GM12878 (cell line): ENCODE results near the gene EPAS1. TPM values are rescaled to one million over a fixed set of nuclear protein-coding genes. Genes with fewer than 3 reads are reported as not detected.

Source experiments
- ATAC-seq: fragments of 200-7000 bp; cut with Tn5 transposase; 3 replicates; pipeline ENCODE4 v1.9.1; 2020; ENCODE audit warnings: mild to moderate bottlenecking, moderate library complexity
- BruUV-seq: library from RNA; stranded (reverse); fragments of 400-500 nt; replicated peaks from 2 replicates; lab custom pipeline; 2021; lab: Mats Ljungman, UMichigan
- CTCF ChIA-PET: fragments of 300-600 bp; sonication (Branson Sonifier 250); formaldehyde crosslinking; extraction: SDS; loops from one replicate; lab custom pipeline; 2021; ENCODE audit warnings: inconsistent platforms; lab: Yijun Ruan, JAX
- POLR2A ChIA-PET: fragments of 350-600 bp; formaldehyde crosslinking; extraction: SDS; loops from one replicate; lab custom pipeline; 2021; ENCODE audit warnings: inconsistent platforms; lab: Charles Lee
- RAD21 ChIA-PET: fragments of 300-600 bp; sonication (Branson Sonifier 250); formaldehyde crosslinking; loops from one replicate; lab custom pipeline; 2023; ENCODE audit warnings: antibody characterized with exemption; ENCODE audit not compliant: unreplicated experiment; lab: Charles Lee
- SMC1A ChIA-PET: fragments of 300-600 bp; sonication (Branson Sonifier 250); formaldehyde crosslinking; loops from one replicate; lab custom pipeline; 2023; ENCODE audit not compliant: unreplicated experiment, uncharacterized antibody; lab: Charles Lee
- DNase-seq: peaks from one replicate; pipeline ENCODE4 v3.0.0-alpha.2; 2011; ENCODE audit warnings: low read depth, low spot score
- FAIRE-seq: peaks from 3 replicates; lab custom pipeline; 2011; peaks lifted over from hg19 to GRCh38; lab: Jason Lieb, UNC
- H2AFZ ChIP-seq: 2 replicates; pipeline ENCODE4 v1.6.0; 2011; ENCODE audit warnings: low read depth, low read length, control low read depth; ENCODE audit not compliant: control insufficient read depth
- H3K27ac ChIP-seq: 2 replicates; pipeline ENCODE4 v1.5.1; 2011; ENCODE audit warnings: control low read depth; ENCODE audit not compliant: control insufficient read depth, insufficient read depth
- H3K27me3 ChIP-seq, 2 experiments: replicated peaks in 1 of 2; 2 replicates each; pipeline versions ENCODE4 v1.6.0 to v1.6.1; 2011; ENCODE audit warnings: low read length in 1 of 2; ENCODE audit not compliant: control insufficient read depth in 2 of 2, insufficient read depth in 2 of 2
- H3K36me3 ChIP-seq, 2 experiments: 2 replicates each; pipeline ENCODE4 v1.5.1; 2011; ENCODE audit warnings: low read length in 1 of 2; ENCODE audit not compliant: control insufficient read depth in 2 of 2, insufficient read depth in 2 of 2
- H3K4me1 ChIP-seq: 2 replicates; pipeline ENCODE4 v1.6.1; 2011; ENCODE audit warnings: mild to moderate bottlenecking, low read length, moderate library complexity, mixed read lengths; ENCODE audit not compliant: control insufficient read depth, insufficient read depth
- H3K4me2 ChIP-seq: 2 replicates; pipeline ENCODE4 v1.6.0; 2011; ENCODE audit warnings: control low read depth; ENCODE audit not compliant: control insufficient read depth, insufficient read depth
- H3K4me3 ChIP-seq: fragments of 200-600 bp; sonication (generic); 2 replicates; pipeline ENCODE4 v1.5.1; 2016
- H3K79me2 ChIP-seq: 2 replicates; pipeline ENCODE4 v1.6.0; 2011; ENCODE audit warnings: low read length; ENCODE audit not compliant: control insufficient read depth, insufficient read depth
- H3K9ac ChIP-seq: 2 replicates; pipeline ENCODE4 v1.8.0; 2011; ENCODE audit warnings: low read length, control low read depth, mixed read lengths; ENCODE audit not compliant: control insufficient read depth, insufficient read depth
- H3K9me3 ChIP-seq: replicated peaks from 3 replicates; pipeline ENCODE4 v1.5.1; 2011; ENCODE audit warnings: mild to moderate bottlenecking, low read length; ENCODE audit not compliant: control insufficient read depth, insufficient read depth
- H4K20me1 ChIP-seq: 2 replicates; pipeline ENCODE4 v1.6.0; 2011; ENCODE audit not compliant: control insufficient read depth, insufficient read depth
- ASH2L ChIP-seq: fragments of 300-600, 200-600 bp; sonication (generic); IDR thresholded peaks from 2 replicates; pipeline ENCODE4 v1.6.1; 2017; ENCODE audit warnings: low read depth, mild to moderate bottlenecking, borderline replicate concordance
- BCL11A ChIP-seq: IDR thresholded peaks from 2 replicates; pipeline ENCODE4 v1.6.1; 2011; ENCODE audit warnings: low read depth, low read length
- FOXK2 ChIP-seq: fragments of 450-650 bp; IDR thresholded peaks from 2 replicates; pipeline ENCODE4 v1.6.1; 2017; ENCODE audit warnings: mild to moderate bottlenecking, moderate library complexity
- HDGF ChIP-seq: fragments of 450-650 bp; IDR thresholded peaks from 2 replicates; pipeline ENCODE4 v1.6.1; 2016; ENCODE audit warnings: antibody characterized with exemption
- NR2F1 ChIP-seq: fragments of 450-650 bp; conservative IDR thresholded peaks from 2 replicates; pipeline ENCODE4 v1.6.1; 2017; ENCODE audit warnings: mild to moderate bottlenecking
- RAD51 ChIP-seq: fragments of 450-650 bp; IDR thresholded peaks from 2 replicates; pipeline ENCODE4 v1.6.1; 2016; ENCODE audit warnings: moderate library complexity, mild to moderate bottlenecking, inconsistent platforms
- WGBS: methylation state at CpG from one replicate; pipeline ENCODE4 v1.1.6; 2016; ENCODE audit warnings: low lambda C conversion rate; ENCODE audit not compliant: insufficient replicate concordance, insufficient coverage; ENCODE audit errors: missing lambda C conversion rate; 5-methylcytosine and 5-hydroxymethylcytosine counted together
- in situ Hi-C: fragments of 300-500 bp; cut with MboI; formaldehyde crosslinking; loops from 9 replicates; pipeline ENCODE4 v1.14.3; 2018; ENCODE audit warnings: mixed read lengths
- intact Hi-C: fragments of 100-400 bp; cut with micrococcal nuclease; formaldehyde crosslinking; loops from one replicate; pipeline ENCODE4 v1.14.2; 2022; ENCODE audit not compliant: unreplicated experiment
- polyA plus RNA-seq, 11 experiments: library from polyadenylated mRNA; depleted of rRNA in 4 of 11; unstranded in 6 of 11; stranded (reverse) in 5 of 11; fragments of >200 nt; fragmentation: Nextera tagmentation in 4 of 11; fragmentation: Illumina TruSeq in 1 of 11; extraction: Ambion mirVana in 4 of 11; extraction: Trizol in 1 of 11; gene quantifications; 1 replicate in 1 of 11; 2 replicates in 10 of 11; pipeline versions ENCODE4 v1.2.1 to v1.2.3, GENCODE V29; 2011 to 2016; ENCODE audit warnings: inconsistent platforms in 2 of 11, missing spikeins in 2 of 11, low read depth in 1 of 11
- total RNA-seq, 4 experiments: library from RNA; depleted of rRNA in 3 of 4; stranded (reverse); fragments of >200 nt in 3 of 4; fragmentation: Illumina TruSeq in 1 of 4; extraction: Trizol in 1 of 4; gene quantifications; 2 replicates each; pipeline versions ENCODE4 v1.2.1 to v1.2.3, GENCODE V29; 2013 to 2021
- TF ChIP-seq, protein P1 (sequence below): fragments of 450-650 bp; IDR thresholded peaks from 2 replicates; pipeline ENCODE4 v1.6.1; 2017; ENCODE audit warnings: borderline replicate concordance
- TF ChIP-seq, protein P2 (sequence below): fragments of 450-650 bp; IDR thresholded peaks from 2 replicates; pipeline ENCODE4 v1.6.1; 2016; ENCODE audit warnings: mild to moderate bottlenecking, moderate library complexity, borderline replicate concordance

EPAS1 gene
- total and polyA plus RNA-seq, 10 of the 15 experiments (the other 5 are each of a cell fraction or from before 2014, with no cell fraction given): 0.11 to 22.0 (median 1.3) TPM; not detected in 1

DNA sequence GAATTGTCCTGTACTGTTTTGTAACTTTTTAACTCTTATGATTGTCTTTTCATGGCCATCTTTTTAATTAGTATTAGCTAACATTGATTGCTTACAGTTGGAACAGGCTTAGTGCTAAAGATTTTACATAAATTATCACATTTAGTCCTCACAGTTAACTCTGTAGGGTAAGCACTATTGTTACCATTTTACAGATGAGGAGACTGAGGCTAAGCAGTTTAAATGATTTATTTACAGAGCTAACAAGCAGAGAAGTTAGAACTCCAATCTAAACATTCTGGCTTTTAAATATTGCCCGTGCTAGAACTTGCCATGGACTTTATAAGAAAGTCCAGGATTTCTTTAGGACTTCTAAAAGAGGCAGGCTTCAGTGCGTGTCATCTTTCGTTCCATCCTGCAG, 48.6 kb downstream of the EPAS1 start:
- ChIA-PET POLR2A (interaction anchor here (0.6 kb wide), 1 partner anchor 804 kb away, joined by 3 read pairs; no protein-coding TSS in a partner anchor), RAD21 (interaction anchor here (0.6 kb wide), 1 partner anchor 52 kb away, joined by 3 read pairs; no protein-coding TSS in a partner anchor), CTCF (no interaction called here), SMC1A (interaction anchor here (1.0 to 1.2 kb wide), 5 partner anchors 10 to 283 kb away, joined by 3 to 4 read pairs (median 4); no protein-coding TSS in a partner anchor)
- in situ Hi-C loops: no loop called here
- Histone ChIP-seq H3K27ac (no peak overlapping the region), H3K4me1 (no peaks in the 10 kb centered on the region; the same call in 1 of the 2 replicates), H3K27me3 (peaks cover 0 to 3% of the 10 kb centered on the region in 2 experiments; a peak in 1 of 4 replicates), H3K4me3 (no peak overlapping the region), H3K4me2 (no peak overlapping the region), H4K20me1 (no peaks in the 10 kb centered on the region; the same call in 1 of the 2 replicates), H3K79me2 (no peaks in the 10 kb centered on the region), H2AFZ (no peak overlapping the region), H3K9ac (no peak overlapping the region), H3K36me3 (no peaks in the 10 kb centered on the region; a peak in 1 of 4 replicates), H3K9me3 (no peaks in the 10 kb centered on the region)
- TF ChIP-seq, protein P1, sequence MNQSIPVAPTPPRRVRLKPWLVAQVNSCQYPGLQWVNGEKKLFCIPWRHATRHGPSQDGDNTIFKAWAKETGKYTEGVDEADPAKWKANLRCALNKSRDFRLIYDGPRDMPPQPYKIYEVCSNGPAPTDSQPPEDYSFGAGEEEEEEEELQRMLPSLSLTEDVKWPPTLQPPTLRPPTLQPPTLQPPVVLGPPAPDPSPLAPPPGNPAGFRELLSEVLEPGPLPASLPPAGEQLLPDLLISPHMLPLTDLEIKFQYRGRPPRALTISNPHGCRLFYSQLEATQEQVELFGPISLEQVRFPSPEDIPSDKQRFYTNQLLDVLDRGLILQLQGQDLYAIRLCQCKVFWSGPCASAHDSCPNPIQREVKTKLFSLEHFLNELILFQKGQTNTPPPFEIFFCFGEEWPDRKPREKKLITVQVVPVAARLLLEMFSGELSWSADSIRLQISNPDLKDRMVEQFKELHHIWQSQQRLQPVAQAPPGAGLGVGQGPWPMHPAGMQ: no peak
- TF ChIP-seq HDGF: no peak
- no peak for TF ChIP-seq FOXK2
- no peak for TF ChIP-seq BCL11A
- no peak for TF ChIP-seq NR2F1
- ATAC-seq (no peak), FAIRE-seq (no peak), DNase-seq (no peak)
- no TSS peak for BruUV-seq
- intact Hi-C loops: no loop called here
- 50% methylated on average over 3 of the region's 3 CpGs for WGBS

DNA sequence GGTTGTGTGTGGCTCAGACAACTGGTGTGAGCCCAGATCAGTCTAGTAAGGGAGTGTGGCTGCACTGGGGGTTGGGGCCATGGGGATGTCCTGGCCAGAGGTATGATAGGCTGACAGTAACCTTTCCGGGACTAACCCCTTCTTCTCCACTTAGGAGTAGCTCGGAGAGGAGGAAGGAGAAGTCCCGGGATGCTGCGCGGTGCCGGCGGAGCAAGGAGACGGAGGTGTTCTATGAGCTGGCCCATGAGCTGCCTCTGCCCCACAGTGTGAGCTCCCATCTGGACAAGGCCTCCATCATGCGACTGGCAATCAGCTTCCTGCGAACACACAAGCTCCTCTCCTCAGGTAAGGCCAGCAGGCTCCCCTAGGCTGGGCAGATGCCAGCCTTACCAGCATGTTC, 49.5 kb downstream of the EPAS1 start:
- no peak overlapping the region for H2AFZ ChIP-seq
- in situ Hi-C loops: no loop called here
- no peak overlapping the region for H3K4me3 ChIP-seq
- H3K9ac ChIP-seq: no peak overlapping the region
- RAD21 ChIA-PET: no interaction called here
- SMC1A ChIA-PET: interaction anchor here (1.2 to 1.6 kb wide), 4 partner anchors 11 to 283 kb away, joined by 3 to 5 read pairs (median 4); no protein-coding TSS in a partner anchor
- H4K20me1 ChIP-seq: no peaks in the 10 kb centered on the region; the same call in 1 of the 2 replicates
- no peak overlapping the region for H3K27ac ChIP-seq
- no TSS peak for BruUV-seq
- H3K4me1 ChIP-seq: peaks cover 4% of the 10 kb centered on the region
- H3K36me3 ChIP-seq: no peaks in the 10 kb centered on the region; a peak in 1 of 4 replicates
- H3K79me2 ChIP-seq: no peaks in the 10 kb centered on the region
- H3K27me3 ChIP-seq: peaks cover 0 to 3% of the 10 kb centered on the region in 2 experiments; a peak in 1 of 4 replicates
- H3K9me3 ChIP-seq: no peaks in the 10 kb centered on the region
- CTCF ChIA-PET: interaction anchor here (0.5 kb wide), 1 partner anchor 164 kb away, joined by 3 read pairs; no protein-coding TSS in a partner anchor
- DNase-seq (no peak), ATAC-seq (no peak), FAIRE-seq (no peak)
- 71% methylated on average over 9 of the region's 10 CpGs for WGBS
- intact Hi-C loops: no loop called here
- POLR2A ChIA-PET: no interaction called here
- no peak overlapping the region for H3K4me2 ChIP-seq
- TF ChIP-seq ASH2L (no peak), FOXK2 (no peak), BCL11A (no peak), RAD51 (no peak)
- TF ChIP-seq, protein P2, sequence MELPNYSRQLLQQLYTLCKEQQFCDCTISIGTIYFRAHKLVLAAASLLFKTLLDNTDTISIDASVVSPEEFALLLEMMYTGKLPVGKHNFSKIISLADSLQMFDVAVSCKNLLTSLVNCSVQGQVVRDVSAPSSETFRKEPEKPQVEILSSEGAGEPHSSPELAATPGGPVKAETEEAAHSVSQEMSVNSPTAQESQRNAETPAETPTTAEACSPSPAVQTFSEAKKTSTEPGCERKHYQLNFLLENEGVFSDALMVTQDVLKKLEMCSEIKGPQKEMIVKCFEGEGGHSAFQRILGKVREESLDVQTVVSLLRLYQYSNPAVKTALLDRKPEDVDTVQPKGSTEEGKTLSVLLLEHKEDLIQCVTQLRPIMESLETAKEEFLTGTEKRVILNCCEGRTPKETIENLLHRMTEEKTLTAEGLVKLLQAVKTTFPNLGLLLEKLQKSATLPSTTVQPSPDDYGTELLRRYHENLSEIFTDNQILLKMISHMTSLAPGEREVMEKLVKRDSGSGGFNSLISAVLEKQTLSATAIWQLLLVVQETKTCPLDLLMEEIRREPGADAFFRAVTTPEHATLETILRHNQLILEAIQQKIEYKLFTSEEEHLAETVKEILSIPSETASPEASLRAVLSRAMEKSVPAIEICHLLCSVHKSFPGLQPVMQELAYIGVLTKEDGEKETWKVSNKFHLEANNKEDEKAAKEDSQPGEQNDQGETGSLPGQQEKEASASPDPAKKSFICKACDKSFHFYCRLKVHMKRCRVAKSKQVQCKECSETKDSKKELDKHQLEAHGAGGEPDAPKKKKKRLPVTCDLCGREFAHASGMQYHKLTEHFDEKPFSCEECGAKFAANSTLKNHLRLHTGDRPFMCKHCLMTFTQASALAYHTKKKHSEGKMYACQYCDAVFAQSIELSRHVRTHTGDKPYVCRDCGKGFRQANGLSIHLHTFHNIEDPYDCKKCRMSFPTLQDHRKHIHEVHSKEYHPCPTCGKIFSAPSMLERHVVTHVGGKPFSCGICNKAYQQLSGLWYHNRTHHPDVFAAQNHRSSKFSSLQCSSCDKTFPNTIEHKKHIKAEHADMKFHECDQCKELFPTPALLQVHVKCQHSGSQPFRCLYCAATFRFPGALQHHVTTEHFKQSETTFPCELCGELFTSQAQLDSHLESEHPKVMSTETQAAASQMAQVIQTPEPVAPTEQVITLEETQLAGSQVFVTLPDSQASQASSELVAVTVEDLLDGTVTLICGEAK: no peak
